ENCODE measurements around the gene GOSR2.

GOSR2 gene

DNA sequence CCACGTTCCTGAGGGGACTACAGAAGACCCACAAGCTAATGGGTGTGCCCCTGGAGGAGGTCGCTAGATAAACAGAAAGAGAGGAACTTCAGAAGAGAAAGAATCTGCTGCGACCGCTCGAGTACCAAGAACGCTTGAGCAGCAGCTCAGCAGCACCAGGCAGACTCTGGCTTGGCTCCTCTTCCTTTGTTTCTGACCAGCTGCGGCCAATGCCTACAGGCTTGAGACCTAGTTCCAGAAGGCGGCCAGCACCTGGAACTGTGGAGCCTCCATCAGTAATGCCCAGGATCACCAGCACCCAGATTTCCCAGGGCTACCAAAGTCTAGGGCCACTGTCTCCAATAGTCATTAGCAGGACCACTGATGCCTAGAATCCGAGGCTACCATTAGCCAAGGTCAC is 26.0 kb upstream of the GOSR2 start:
- Histone ChIP-seq H3K9ac (ENCODE audit: low read length) (no peak overlapping the region), H3K9me3 (ENCODE audit: control insufficient read depth, low read length) (no peaks in the 10 kb centered on the region), H3K36me3 (ENCODE audit: control insufficient read depth, insufficient read depth, low read length) (no peaks in the 10 kb centered on the region), H3K4me1 (ENCODE audit: control insufficient read depth, insufficient read depth, low read length) (no peaks in the 10 kb centered on the region), H3K27me3 (ENCODE audit: control insufficient read depth, insufficient read depth, low read length) (peaks cover 39% of the 10 kb centered on the region), H3K4me3 (ENCODE audit: low read length) (no peak overlapping the region)

DNA sequence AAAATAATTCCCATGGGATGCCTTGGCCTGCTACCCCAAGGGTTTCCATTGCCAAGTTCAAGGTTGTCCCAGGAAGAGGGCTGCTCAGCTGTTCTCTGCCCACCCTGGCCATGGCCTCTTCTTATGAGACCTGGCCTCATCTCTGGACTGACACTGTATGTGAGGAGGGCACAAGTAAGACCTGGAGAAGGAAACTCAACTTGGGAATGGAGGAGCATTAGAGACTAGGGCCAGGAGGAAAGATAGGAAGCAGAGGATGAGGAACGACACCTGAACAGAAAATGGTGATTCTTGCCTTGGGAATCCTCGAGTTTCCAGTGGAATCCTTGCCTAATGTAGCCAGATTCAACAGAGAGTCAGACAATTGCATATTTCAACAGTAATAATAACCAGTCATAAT is 24.6 kb upstream of the GOSR2 start:
- Histone ChIP-seq H3K27me3 (ENCODE audit: control insufficient read depth, insufficient read depth, low read length) (peaks cover 28% of the 10 kb centered on the region), H3K4me1 (ENCODE audit: control insufficient read depth, insufficient read depth, low read length) (no peaks in the 10 kb centered on the region), H3K36me3 (ENCODE audit: control insufficient read depth, insufficient read depth, low read length) (no peaks in the 10 kb centered on the region), H3K4me3 (ENCODE audit: low read length) (no peak overlapping the region), H3K9me3 (ENCODE audit: control insufficient read depth, low read length) (no peaks in the 10 kb centered on the region), H3K9ac (ENCODE audit: low read length) (no peak overlapping the region)

DNA sequence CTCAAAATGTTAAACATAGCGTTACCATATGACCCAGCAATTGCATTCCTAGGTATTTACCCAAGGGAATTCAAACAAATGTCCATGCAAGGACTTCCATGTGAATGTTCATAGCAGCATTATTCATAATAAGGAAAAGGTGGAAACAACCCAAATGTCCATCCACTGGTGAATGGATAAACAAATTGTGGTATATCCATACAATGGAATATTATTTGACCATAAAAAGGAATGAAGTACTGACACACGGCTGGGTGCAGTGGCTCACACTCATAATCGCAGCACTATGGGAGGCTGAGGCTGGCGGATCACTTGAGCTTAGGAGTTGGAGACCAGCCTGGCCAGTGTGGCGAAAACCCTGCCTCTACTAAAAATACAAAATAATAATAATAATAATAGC is 24.1 kb upstream of the GOSR2 start:
- H3K4me3 ChIP-seq (ENCODE audit: low read length), result no peak overlapping the region
- H3K36me3 ChIP-seq (ENCODE audit: control insufficient read depth, insufficient read depth, low read length), result no peaks in the 10 kb centered on the region
- no peak overlapping the region for H3K9ac ChIP-seq (ENCODE audit: low read length)
- H3K4me1 ChIP-seq (ENCODE audit: control insufficient read depth, insufficient read depth, low read length), result no peaks in the 10 kb centered on the region
- no peaks in the 10 kb centered on the region for H3K9me3 ChIP-seq (ENCODE audit: control insufficient read depth, low read length)
- peaks cover 24% of the 10 kb centered on the region for H3K27me3 ChIP-seq (ENCODE audit: control insufficient read depth, insufficient read depth, low read length)

DNA sequence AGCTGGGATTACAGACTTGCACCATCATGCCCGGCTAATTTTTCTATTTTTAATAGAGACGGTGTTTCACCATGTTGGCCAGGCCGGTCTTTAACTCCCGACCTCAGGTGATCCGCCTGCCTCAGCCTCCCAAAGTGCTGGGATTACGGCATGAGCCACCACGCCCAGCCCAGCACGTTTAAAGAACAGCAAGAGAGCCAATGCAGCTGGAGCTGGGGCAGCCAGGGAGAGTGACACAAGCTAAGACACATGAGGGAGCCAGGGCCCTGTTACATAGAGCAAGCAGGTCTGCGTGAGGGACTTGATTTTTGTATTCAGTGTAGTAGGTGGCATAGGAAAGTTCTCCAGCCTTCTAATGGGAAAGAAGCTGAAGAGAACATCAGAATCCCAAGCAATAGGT is 21.7 kb upstream of the GOSR2 start:
- Histone ChIP-seq H3K4me1 (ENCODE audit: control insufficient read depth, insufficient read depth, low read length) (no peaks in the 10 kb centered on the region), H3K27me3 (ENCODE audit: control insufficient read depth, insufficient read depth, low read length) (peaks cover 5% of the 10 kb centered on the region), H3K9ac (ENCODE audit: low read length) (no peak overlapping the region), H3K9me3 (ENCODE audit: control insufficient read depth, low read length) (no peaks in the 10 kb centered on the region), H3K4me3 (ENCODE audit: low read length) (no peak overlapping the region), H3K36me3 (ENCODE audit: control insufficient read depth, insufficient read depth, low read length) (no peaks in the 10 kb centered on the region)

DNA sequence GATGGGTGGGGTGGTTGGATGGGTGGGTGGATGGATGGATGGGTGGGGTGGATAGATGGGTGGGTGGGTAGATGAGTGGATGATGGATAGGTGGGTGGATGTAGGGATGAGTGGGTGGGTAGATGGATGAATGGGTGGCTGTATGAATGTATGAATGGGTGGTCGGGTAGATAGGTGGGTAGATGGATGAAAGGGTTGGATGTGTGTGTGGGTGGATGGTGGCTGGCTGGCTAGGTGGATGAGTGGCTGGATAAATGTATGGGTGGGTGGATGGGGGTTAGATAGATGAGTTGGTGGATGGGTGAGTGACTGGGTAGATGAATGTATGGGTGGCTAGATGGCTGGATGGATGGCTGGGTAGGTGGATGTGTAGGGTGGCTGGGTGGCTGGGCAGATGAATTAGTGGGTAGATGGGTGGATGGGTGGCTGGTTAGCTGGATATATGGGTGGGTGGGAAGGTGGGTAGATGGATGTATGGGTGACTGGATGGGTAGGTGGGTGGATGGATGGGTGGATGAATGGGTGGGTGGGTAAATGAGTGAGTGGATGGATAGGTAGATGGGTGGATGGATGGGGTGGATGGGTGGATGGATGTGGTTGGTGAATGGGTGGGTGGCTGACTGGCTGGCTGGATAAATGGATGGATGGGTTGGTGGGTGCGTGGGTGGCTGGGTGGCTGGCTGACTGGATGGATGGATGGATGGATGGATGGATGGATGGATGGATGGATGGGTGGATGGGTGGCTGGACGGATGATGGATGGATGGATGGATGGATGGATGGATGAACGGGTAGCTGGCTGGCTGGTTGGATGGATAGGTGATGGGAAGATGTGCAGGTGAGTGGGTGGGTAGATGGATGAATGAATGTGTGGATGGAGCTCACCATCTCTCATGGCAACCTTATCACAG is 18.9 kb upstream of the GOSR2 start:
- Histone ChIP-seq H3K9ac (ENCODE audit: low read length) (no peak overlapping the region), H3K4me1 (ENCODE audit: control insufficient read depth, insufficient read depth, low read length) (no peaks in the 10 kb centered on the region), H3K36me3 (ENCODE audit: control insufficient read depth, insufficient read depth, low read length) (no peaks in the 10 kb centered on the region), H3K9me3 (ENCODE audit: control insufficient read depth, low read length) (no peaks in the 10 kb centered on the region), H3K27me3 (ENCODE audit: control insufficient read depth, insufficient read depth, low read length) (peaks cover 4% of the 10 kb centered on the region), H3K4me3 (ENCODE audit: low read length) (no peak overlapping the region)

DNA sequence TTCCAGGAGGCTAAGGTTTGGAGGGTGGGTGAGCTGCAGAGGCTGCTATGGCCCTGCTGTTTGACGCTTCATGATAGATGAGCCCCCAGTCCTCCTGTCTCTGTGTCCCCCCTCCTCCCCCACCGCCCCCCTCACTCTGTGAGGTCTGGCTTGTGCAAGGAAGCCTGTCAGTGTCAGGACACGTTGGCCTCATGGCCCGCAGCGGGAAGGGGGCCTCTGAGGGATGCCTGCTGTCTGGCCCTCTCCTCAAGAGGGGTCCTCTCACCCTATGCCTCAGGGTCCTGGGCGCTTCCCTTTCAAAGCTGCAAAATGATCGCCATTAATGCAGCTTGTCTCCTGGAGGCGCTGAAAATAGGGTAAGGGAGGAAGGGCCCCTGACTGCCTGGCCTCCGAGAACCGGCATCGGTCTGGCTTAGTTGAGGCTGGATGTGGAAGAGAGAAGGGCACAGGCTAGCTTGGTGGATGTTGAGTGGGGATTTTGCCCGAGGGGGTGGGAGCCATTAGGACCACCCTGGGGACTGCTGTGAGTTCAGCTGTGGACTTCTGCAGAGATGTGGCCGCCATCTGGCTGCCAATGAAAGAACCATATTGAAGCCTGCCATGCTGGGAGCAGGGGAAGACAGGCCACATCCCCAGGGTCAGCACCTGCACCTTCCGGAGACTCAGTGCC is 14.8 kb upstream of the GOSR2 start:
- Histone ChIP-seq H3K9me3 (ENCODE audit: control insufficient read depth, low read length) (no peaks in the 10 kb centered on the region), H3K4me3 (ENCODE audit: low read length) (no peak overlapping the region), H3K27me3 (ENCODE audit: control insufficient read depth, insufficient read depth, low read length) (peaks cover 11% of the 10 kb centered on the region), H3K9ac (ENCODE audit: low read length) (no peak overlapping the region), H3K36me3 (ENCODE audit: control insufficient read depth, insufficient read depth, low read length) (no peaks in the 10 kb centered on the region), H3K4me1 (ENCODE audit: control insufficient read depth, insufficient read depth, low read length) (no peaks in the 10 kb centered on the region)

DNA sequence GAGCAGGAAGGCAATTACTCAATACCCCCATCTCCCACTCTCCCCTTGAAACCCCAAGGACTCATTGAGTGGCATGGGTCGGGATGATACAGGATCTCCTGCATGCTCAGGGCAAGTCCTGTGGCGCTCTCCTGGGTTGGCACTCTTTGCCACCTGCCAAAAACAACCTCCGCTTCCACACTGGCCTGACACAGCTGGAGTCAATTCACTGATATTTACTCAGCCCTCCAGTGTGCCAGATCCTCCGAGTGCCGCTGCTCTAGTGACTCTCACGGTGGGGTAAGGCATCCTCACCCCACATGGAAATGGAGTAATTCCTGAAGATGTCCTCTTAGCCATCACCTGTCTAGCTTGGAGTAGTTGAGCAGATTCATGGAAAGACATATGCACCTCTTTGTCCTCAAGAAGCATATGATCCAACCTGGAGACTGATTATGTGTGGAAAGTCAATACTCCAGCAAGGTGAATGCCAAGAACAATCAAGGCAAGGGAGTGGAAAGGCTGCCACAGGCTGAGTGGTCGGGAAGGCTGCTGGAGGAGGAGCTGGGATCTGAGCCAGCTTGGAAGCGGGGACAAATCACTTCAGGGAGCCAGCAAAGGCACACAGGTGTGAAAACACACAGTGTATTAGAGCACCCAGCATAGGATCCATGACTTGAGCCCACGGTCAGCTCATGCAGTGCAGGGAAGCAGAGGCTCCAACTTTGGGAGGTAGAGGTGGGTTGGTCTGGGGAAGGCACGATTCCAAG is 12.6 kb upstream of the GOSR2 start:
- no peaks in the 10 kb centered on the region for H3K4me1 ChIP-seq (ENCODE audit: control insufficient read depth, insufficient read depth, low read length)
- no peaks in the 10 kb centered on the region for H3K36me3 ChIP-seq (ENCODE audit: control insufficient read depth, insufficient read depth, low read length)
- H3K9me3 ChIP-seq (ENCODE audit: control insufficient read depth, low read length), result no peaks in the 10 kb centered on the region
- H3K4me3 ChIP-seq (ENCODE audit: low read length), result no peak overlapping the region
- peaks cover 15% of the 10 kb centered on the region for H3K27me3 ChIP-seq (ENCODE audit: control insufficient read depth, insufficient read depth, low read length)
- H3K9ac ChIP-seq (ENCODE audit: low read length), result no peak overlapping the region

DNA sequence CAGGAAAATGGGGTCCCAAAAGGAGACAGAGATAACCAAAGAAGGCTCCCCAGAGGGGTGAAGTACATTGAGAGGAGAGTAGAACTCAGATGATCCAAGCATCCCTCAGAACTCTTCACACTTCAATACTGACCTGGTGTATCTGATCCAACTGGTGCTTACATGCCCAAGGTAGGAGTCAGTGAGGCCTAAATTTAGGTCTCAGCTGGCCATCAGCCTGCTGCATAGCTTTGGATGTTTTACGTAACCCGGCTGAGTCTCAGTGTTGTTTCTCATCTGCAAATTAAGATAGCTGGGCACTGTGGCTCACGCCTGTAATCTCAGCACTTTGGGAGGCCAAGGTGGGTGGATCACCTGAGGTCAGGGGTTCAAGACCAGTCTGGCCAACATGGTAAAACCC is 11.6 kb upstream of the GOSR2 start:
- Histone ChIP-seq H3K4me3 (ENCODE audit: low read length) (no peak overlapping the region), H3K9ac (ENCODE audit: low read length) (no peak overlapping the region), H3K36me3 (ENCODE audit: control insufficient read depth, insufficient read depth, low read length) (no peaks in the 10 kb centered on the region), H3K4me1 (ENCODE audit: control insufficient read depth, insufficient read depth, low read length) (no peaks in the 10 kb centered on the region), H3K9me3 (ENCODE audit: control insufficient read depth, low read length) (no peaks in the 10 kb centered on the region), H3K27me3 (ENCODE audit: control insufficient read depth, insufficient read depth, low read length) (peaks cover 15% of the 10 kb centered on the region)

DNA sequence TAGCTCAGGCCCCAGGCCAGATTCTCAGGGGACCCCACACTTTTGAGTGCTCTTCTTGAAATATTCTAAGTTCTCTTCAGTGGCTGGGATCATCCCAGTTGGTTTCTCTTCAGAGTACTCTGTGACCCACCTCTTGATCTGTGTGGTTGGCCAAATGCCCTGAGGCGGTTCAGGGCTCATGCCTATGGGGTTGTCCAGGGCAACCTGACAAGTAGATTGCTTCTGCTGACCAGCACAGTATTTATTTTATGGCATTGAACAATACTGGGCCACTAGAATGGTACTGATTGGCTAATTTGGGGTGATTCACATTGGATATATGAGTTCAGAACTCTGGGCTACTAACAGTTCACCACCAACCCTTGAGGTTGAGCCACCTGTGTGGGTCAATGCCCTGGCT is 7.4 kb upstream of the GOSR2 start:
- Histone ChIP-seq H3K27me3 (ENCODE audit: control insufficient read depth, insufficient read depth, low read length) (peaks cover 6% of the 10 kb centered on the region), H3K4me1 (ENCODE audit: control insufficient read depth, insufficient read depth, low read length) (no peaks in the 10 kb centered on the region), H3K36me3 (ENCODE audit: control insufficient read depth, insufficient read depth, low read length) (no peaks in the 10 kb centered on the region), H3K9ac (ENCODE audit: low read length) (no peak overlapping the region), H3K4me3 (ENCODE audit: low read length) (no peak overlapping the region), H3K9me3 (ENCODE audit: control insufficient read depth, low read length) (no peaks in the 10 kb centered on the region)

DNA sequence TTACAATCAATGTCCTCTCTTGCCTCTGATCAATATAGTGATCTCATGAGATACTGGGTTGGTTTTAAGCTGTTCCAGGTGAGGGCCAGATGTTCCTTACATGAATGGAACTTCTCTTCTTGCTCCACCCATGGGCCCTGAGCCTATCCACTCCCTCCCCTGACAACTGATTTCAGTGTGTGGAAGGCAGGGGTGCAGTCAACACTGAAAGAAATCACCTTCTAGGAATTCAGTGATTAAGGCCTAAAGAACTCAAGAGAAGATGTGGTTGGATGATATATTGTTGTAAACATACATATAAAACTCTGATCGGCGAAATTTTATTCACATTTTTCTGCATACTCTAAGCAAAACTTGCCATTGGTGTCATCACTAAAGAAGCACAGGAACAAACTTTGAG is 6.7 kb upstream of the GOSR2 start:
- H3K9ac ChIP-seq (ENCODE audit: low read length), result no peak overlapping the region
- H3K4me1 ChIP-seq (ENCODE audit: control insufficient read depth, insufficient read depth, low read length), result no peaks in the 10 kb centered on the region
- peaks cover 4% of the 10 kb centered on the region for H3K27me3 ChIP-seq (ENCODE audit: control insufficient read depth, insufficient read depth, low read length)
- no peaks in the 10 kb centered on the region for H3K36me3 ChIP-seq (ENCODE audit: control insufficient read depth, insufficient read depth, low read length)
- H3K4me3 ChIP-seq (ENCODE audit: low read length), result no peak overlapping the region
- no peaks in the 10 kb centered on the region for H3K9me3 ChIP-seq (ENCODE audit: control insufficient read depth, low read length)

DNA sequence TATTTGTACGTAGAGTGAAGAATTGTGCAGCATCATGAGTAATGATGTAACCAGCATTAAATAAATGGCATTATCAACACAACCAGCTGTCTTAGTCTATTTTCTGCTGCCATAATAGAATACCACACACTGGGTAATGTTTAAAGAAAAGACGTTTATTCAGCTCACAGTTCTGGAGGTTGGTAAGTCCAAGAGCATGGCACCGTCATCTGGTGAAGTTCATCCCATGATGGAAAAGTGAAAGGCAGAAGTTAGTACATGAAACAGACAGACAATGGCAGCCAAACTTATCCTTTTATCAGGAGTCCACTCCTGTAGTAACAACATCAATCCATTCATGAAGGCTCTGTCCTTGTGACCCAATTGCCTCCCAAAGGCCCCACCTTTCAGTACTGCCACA is 6.3 kb upstream of the GOSR2 start:
- H3K4me1 ChIP-seq (ENCODE audit: control insufficient read depth, insufficient read depth, low read length), result no peaks in the 10 kb centered on the region
- no peak overlapping the region for H3K4me3 ChIP-seq (ENCODE audit: low read length)
- H3K36me3 ChIP-seq (ENCODE audit: control insufficient read depth, insufficient read depth, low read length), result no peaks in the 10 kb centered on the region

DNA sequence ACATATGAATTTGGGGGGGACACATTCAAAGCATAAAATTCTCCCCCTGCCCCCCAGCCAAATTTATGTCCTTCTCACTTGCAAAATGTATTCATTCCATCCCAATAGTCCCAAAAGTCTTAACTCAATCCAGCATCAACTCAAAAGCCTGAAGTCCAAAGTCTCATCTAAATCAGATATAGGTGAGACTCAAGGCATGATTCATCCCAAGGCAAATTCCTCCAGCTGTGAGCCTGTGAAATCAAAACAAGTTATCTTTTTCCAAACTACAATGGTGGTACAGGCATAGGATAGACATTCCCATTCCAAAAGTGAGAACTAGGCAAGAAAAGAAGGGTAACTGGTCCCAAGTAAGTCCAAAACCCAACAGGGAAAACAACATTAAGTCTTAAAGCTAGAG is 5.9 kb upstream of the GOSR2 start:
- H3K4me3 ChIP-seq (ENCODE audit: low read length), result no peak overlapping the region
- H3K9me3 ChIP-seq (ENCODE audit: control insufficient read depth, low read length), result no peaks in the 10 kb centered on the region
- H3K4me1 ChIP-seq (ENCODE audit: control insufficient read depth, insufficient read depth, low read length), result no peaks in the 10 kb centered on the region
- H3K9ac ChIP-seq (ENCODE audit: low read length), result no peak overlapping the region
- no peaks in the 10 kb centered on the region for H3K36me3 ChIP-seq (ENCODE audit: control insufficient read depth, insufficient read depth, low read length)
- peaks cover 4% of the 10 kb centered on the region for H3K27me3 ChIP-seq (ENCODE audit: control insufficient read depth, insufficient read depth, low read length)

More for the DNA sequence above, 6.3 kb upstream of the GOSR2 start:
- no peak overlapping the region for H3K9ac ChIP-seq (ENCODE audit: low read length)
- H3K27me3 ChIP-seq (ENCODE audit: control insufficient read depth, insufficient read depth, low read length), result peaks cover 4% of the 10 kb centered on the region
- no peaks in the 10 kb centered on the region for H3K9me3 ChIP-seq (ENCODE audit: control insufficient read depth, low read length)
